ENCODE data around the gene RASGEF1C.
A peak's percentile ranks its signal among the peaks of the same experiment; 100 is the strongest.

The RASGEF1C gene

DNA sequence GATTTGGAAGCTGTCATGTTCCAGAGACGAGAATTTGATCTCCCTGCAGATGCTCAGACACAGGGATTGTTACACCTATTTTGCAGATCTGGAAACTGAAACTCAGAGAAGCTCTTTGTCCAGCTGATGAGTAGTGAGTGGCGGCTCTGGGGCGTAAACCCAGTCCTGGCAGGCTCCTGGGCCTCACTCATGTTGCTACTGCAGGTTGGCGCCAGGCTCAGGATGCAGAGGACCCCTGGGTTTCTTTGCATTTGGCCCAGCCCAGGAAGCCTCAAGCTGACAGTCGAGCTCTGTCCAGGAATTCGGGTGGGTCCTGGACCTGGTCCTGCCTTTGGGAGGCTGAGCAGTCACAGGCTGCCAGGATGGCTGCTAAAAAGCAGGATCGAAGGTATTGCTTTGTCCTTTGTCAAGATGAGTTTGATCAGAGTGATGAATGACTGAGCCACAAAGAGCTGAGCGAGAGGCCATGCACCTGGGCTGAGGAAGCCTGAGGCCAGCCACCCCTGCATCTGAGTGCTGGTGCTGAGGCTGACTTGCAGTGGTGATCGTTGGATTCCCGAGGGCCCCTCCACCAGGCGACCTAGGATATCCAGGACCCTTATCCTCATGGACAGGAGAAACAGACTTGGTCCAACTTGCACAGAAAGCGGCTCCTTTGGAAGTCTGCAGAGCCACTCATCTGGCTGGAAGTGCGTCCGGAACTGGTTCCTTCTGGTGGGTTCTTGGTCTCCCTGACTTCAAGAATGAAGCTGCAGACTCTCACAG lies 129.1 kb downstream of the RASGEF1C start:
- DNase-seq: no peak

DNA sequence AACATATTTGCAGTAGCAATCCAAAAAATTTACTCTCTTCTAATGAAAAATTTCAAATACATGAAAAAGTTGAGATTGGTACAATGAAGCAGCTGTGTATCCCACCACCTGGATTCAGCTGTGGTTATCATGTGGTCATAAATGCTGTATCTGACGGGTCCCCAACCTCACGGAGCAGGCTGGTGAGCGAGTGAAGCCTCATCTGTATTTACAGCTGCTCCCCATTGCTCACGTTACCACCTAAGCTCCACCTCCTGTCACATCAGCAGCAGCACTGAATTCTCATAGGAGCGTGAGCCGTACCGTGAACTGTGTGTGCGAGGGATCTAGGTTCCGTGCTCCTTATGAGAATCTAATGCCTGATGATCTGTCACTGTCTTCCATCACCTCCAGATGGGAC lies 130.7 kb downstream of the RASGEF1C start:
- no peak for DNase-seq

GRCh38 chr5:180077594-180078284 lies 131.3 kb downstream of the RASGEF1C start:
- no peak for DNase-seq

DNA sequence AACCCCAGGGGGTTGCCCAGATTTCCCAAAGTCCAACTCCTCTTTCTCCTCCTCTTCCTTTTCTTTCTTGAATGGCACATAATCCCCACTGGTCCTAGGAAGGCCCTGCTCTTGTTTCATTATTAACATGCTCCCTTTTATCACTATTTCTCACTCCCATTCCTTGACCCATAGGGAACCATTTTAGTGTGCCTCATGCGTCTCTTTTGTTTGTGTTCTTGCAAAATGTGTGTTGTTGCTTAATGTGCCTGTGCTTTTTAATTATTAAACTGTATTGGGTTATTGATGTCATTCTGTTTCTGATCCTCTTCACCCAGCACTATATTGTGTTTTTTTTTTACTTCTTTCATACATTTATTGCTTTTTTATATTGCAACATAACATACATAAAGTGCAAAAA lies 133.3 kb downstream of the RASGEF1C start:
- DNase-seq: no peak

DNA sequence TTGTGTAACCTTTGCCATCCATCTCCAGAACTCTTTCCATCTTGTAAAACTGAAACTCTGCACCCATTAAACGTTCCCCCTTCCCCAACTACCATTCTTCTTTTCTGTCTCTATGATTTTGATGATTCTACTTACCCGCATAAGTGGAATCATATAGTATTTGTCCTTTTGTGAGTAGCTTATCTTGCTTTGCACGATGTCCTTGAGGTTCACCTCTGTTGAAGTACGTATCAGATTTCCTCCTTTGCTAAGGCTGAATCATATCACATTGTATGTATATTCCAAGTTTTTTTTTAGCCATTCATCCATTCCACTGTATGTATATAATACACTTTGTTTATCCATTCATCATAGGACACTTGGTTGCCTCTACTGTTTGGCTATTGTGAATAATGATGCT lies 134.5 kb downstream of the RASGEF1C start:
- DNase-seq: no peak

DNA sequence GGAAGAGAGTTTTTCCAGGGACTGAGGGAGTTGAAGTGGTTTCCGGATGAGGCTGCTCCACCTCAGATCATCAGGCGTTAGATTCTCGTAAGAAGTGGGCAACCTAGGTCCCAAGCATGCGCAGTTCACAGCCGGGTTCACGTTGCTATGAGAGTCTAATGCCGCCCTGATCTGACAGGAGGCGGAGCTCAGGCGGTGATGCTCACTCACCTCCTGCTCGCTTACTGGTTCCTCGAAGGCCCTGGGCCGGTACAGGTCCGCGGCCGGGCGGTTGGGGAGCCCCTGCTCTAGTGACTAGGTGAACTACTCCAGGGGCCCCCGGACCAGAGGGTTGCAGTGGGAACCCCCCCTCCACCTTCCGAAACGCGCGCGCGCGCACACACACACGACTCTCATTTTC lies 136.5 kb downstream of the RASGEF1C start:
- DNase-seq: no peak

DNA sequence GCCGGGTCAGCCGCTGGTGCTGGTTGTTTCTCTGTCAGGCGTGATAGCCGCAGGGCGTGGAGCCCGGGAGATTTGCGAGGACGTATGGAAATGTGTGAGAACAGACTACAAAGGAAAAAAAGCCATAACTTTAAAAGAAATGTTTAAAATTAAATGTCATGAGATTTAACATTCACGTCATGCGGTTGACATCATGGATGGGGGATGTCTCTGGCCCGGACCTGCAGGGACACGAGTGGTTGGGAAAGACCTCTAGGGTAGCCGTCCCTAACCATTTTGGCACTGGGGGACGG lies 136.8 kb downstream of the RASGEF1C start:
- DNase-seq: no peak

- DNase-seq: peak; percentile 96
Observed at GRCh38 chr5:180071531-180072255, 137.3 kb downstream of the RASGEF1C start, which contains the start of gene RNF130. RNF130 (minus strand) TSS chr5:180071759; CDS start chr5:180071702, 57 bp downstream.

DNA sequence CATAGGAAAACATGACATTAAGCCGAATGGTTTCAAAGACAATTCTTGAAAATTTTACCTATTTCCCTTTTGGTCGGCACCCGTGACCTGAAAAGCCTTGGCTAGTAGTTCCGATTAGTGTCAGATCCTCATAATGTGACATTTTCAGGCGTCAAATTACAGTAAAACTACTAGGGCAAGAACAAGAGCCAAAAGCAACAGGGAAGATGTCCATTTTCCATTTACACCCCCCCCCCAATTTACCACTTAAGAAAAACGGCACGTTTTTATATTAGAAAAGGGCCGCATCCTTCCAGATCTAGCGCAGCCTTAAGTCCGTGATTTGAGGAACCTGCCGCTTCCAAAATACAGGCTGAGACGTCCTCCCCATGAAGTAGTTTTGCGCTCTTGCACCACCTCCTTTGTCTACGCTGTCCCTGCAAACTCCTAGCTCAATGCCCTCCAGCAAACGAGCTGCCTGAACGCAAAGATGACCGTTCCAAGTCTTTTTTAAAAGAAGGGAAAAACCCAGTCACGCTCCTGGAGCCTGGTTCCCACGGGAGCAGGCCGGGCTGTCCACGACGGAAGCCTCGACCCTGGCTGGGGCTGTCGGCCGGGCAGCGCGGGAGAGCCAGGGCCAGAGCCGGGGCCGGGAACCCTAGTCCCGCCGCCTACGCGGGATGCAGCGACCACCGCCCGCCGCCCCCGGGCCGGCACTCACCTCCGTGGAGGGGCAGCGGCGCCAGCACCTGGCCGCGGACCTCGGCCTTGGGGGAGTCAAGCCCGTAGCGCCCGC lies 138.1 kb downstream of the RASGEF1C start:
- peak; percentile 70 for DNase-seq

DNA sequence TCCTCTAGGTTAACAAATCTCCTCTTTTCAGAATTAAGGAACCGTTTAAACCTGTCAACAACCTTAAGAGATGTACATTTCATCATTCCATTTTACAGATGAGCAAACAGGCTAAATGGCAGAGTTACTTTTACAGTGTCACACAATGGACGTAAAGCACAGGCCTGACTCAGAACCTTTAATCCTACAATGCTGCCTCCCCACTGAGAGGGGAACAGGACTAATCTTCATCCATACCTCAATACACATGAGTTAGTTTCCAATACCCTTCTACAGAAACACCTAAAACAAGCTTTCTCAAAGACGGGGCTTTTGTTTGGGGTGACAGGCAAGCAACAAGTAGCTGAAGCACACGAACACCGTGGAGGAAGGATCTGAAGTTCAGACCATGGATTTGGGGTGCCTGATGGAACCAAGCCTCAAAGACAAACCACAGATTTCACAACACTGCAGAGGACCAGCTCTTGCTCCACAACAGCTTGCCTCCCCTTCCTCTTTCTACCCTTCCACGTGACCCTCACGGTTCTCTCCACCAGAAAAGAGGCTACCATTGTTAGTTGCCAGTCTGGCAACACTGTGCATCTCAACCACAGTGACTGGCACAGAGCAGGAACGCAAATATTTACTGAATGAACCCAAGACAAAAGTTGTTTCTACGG lies 139.3 kb downstream of the RASGEF1C start:
- peak; percentile 89 for DNase-seq

GRCh38 chr5:180068519-180069090 lies 140.4 kb downstream of the RASGEF1C start:
- DNase-seq: no peak

DNA sequence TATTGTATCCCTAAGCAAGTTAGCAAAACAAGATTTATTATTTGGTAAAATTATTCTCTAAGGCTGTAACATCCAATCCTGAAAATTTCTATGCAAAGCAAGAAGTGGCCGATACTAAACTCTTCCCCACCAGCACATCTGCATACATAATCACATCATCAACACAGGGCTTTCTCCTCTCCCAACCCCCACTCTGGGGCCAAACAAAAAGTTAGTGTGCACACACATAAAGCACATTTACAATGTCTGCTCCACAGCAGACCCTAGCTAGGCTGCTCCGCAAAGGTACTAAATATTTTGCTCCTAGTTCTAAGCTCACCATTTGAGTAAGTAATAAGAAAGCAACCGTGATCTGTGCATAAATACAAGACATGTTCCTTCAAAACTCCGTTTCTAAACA lies 141.0 kb downstream of the RASGEF1C start:
- peak; percentile 52 for DNase-seq

GRCh38 chr5:180060192-180060591 lies 148.8 kb downstream of the RASGEF1C start:
- DNase-seq: no peak

GRCh38 chr5:180059326-180059725 lies 149.7 kb downstream of the RASGEF1C start:
- DNase-seq: no peak

GRCh38 chr5:180056153-180056552 lies 152.9 kb downstream of the RASGEF1C start:
- DNase-seq: no peak

- DNase-seq: no peak
Observed at GRCh38 chr5:180054226-180054625, 154.8 kb downstream of the RASGEF1C start.

DNA sequence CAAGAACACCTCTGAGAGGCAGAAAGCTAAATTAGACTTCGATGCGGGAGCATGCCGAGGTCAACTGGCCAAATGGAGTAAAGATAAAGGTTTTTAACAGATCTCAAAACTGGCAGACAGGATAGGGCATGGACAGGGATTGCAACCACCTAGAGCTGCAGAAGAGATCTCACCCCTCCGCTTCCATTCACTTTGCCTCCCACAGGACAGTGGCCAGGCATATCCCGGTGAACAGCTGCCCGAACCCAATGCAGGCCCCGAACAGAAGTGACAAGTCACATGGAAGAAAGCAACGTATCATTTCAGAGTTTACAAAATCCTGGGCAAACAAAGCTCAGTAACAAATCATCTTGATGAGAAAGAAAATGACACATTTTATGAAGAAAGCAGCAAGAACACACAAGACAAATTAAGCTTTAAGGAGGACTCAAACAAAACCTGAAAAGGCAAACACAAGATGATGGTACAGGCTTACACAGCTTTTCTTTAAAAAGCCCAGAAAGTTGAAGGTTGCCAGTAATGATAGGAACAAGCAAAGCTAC lies 155.9 kb downstream of the RASGEF1C start:
- DNase-seq: no peak

- DNase-seq: no peak
Observed at GRCh38 chr5:180052211-180052818, 156.7 kb downstream of the RASGEF1C start.

Measured in hematopoietic multipotent progenitor cell treated with erythropoietin and hydrocortisone succinate and interleukin-3 and kit ligand, for 6 days (in vitro differentiated cells).